GM21381 (cell line): ENCODE results near the gene RNF6.
"Not testable (repeated sequence)": the region's sequence is repeated elsewhere in the genome, so short reads cannot be mapped to it uniquely, and the experiment has no call there.

Experiments used
- ATAC-seq: cut with Tn5 transposase; IDR thresholded peaks from one replicate; pipeline ENCODE4 v1.9.1; 2021; ENCODE audit warnings: mild to moderate bottlenecking, moderate library complexity; ENCODE audit not compliant: unreplicated experiment

RNF6 gene

GRCh38 chr13:26221721-26222519 is at the start of gene RNF6:
Gene RNF6, minus strand, starts transcription at chr13:26222314. Its CDS starts 2,665 bp downstream, at chr13:26219649.
- peak; percentile 97 for ATAC-seq

GRCh38 chr13:26270707-26271106 is 48.6 kb upstream of the RNF6 start:
- no peak for ATAC-seq

- ATAC-seq, result no peak
Measured at GRCh38 chr13:26266311-26266710, 44.2 kb upstream of the RNF6 start.

- ATAC-seq, result no peak
Measured at GRCh38 chr13:26262156-26262555, 40.0 kb upstream of the RNF6 start.

- ATAC-seq, result no peak
Measured at GRCh38 chr13:26259634-26260033, 37.5 kb upstream of the RNF6 start.

- ATAC-seq, result no peak
Measured at GRCh38 chr13:26257049-26257448, 34.9 kb upstream of the RNF6 start.

GRCh38 chr13:26255691-26256277 is 33.7 kb upstream of the RNF6 start:
- no peak for ATAC-seq

- ATAC-seq, result no peak
Measured at GRCh38 chr13:26255115-26255514, 33.0 kb upstream of the RNF6 start.

GRCh38 chr13:26254583-26255111 is 32.5 kb upstream of the RNF6 start:
- peak; percentile 31 for ATAC-seq

GRCh38 chr13:26253787-26254582 is 31.9 kb upstream of the RNF6 start, which contains the start of gene CDK8:
Gene CDK8, plus strand, starts transcription at chr13:26254129. Its CDS starts 513 bp downstream, at chr13:26254642.
- peak; percentile 89 for ATAC-seq

- no peak for ATAC-seq
Measured at GRCh38 chr13:26253262-26253786, 31.2 kb upstream of the RNF6 start.

GRCh38 chr13:26252006-26252405 is 29.9 kb upstream of the RNF6 start:
- ATAC-seq, result not testable (repeated sequence)

- no peak for ATAC-seq
Measured at GRCh38 chr13:26249551-26249950, 27.4 kb upstream of the RNF6 start.

GRCh38 chr13:26247608-26248007 is 25.5 kb upstream of the RNF6 start:
- no peak for ATAC-seq

GRCh38 chr13:26247011-26247410 is 24.9 kb upstream of the RNF6 start:
- ATAC-seq, result no peak

GRCh38 chr13:26246154-26246553 is 24.0 kb upstream of the RNF6 start:
- no peak for ATAC-seq

GRCh38 chr13:26236296-26236695 is 14.2 kb upstream of the RNF6 start:
- ATAC-seq, result no peak

GRCh38 chr13:26230703-26231102 is 8.6 kb upstream of the RNF6 start:
- ATAC-seq, result no peak

GRCh38 chr13:26229080-26229615 is 7.0 kb upstream of the RNF6 start:
- no peak for ATAC-seq

GRCh38 chr13:26228096-26228495 is 6.0 kb upstream of the RNF6 start:
- no peak for ATAC-seq
